Measurements from ENCODE around the gene MAML2.

MAML2 gene

GRCh38 chr11:96205460-96205809 is 137.6 kb downstream of the MAML2 start:
- Histone ChIP-seq H3K4me1 (ENCODE audit: control insufficient read depth in 2 of 2, insufficient read depth in 2 of 2, low read length in 2 of 2) (peaks cover 12 to 21% of the 10 kb centered on the region in 2 donors), H3K4me3 (ENCODE audit: low read length in 2 of 2) (no peak overlapping the region), H3K27ac (ENCODE audit: low read depth in 2 of 2, low read length in 2 of 2) (no peak overlapping the region)

GRCh38 chr11:96204721-96205459 is 138.1 kb downstream of the MAML2 start:
- Histone ChIP-seq H3K36me3 (ENCODE audit: control insufficient read depth in 2 of 2, insufficient read depth in 2 of 2, low read length in 2 of 2) (peaks cover 0 to 3% of the 10 kb centered on the region in 2 donors), H3K9me3 (ENCODE audit: control insufficient read depth in 2 of 2, low read length in 2 of 2) (no peaks in the 10 kb centered on the region), H3K4me1 (ENCODE audit: control insufficient read depth in 2 of 2, insufficient read depth in 2 of 2, low read length in 2 of 2) (peaks cover 12 to 21% of the 10 kb centered on the region in 2 donors), H3K27ac (ENCODE audit: low read depth in 2 of 2, low read length in 2 of 2) (no peak overlapping the region), H3K27me3 (ENCODE audit: control insufficient read depth in 2 of 2, insufficient read depth in 2 of 2, low read length in 2 of 2) (no peaks in the 10 kb centered on the region), H3K4me3 (ENCODE audit: low read length in 2 of 2) (no peak overlapping the region), H3K9ac (ENCODE audit: low read depth in 1 of 2, low read length in 2 of 2) (no peak overlapping the region)

More at GRCh38 chr11:96205460-96205809, 137.6 kb downstream of the MAML2 start:
- Histone ChIP-seq H3K9me3 (ENCODE audit: control insufficient read depth in 2 of 2, low read length in 2 of 2) (no peaks in the 10 kb centered on the region), H3K36me3 (ENCODE audit: control insufficient read depth in 2 of 2, insufficient read depth in 2 of 2, low read length in 2 of 2) (peaks cover 0 to 3% of the 10 kb centered on the region in 2 donors), H3K27me3 (ENCODE audit: control insufficient read depth in 2 of 2, insufficient read depth in 2 of 2, low read length in 2 of 2) (no peaks in the 10 kb centered on the region), H3K9ac (ENCODE audit: low read depth in 1 of 2, low read length in 2 of 2) (no peak overlapping the region)

GRCh38 chr11:96204366-96204659 is 138.7 kb downstream of the MAML2 start:
- Histone ChIP-seq H3K9me3 (ENCODE audit: control insufficient read depth in 2 of 2, low read length in 2 of 2) (no peaks in the 10 kb centered on the region), H3K27ac (ENCODE audit: low read depth in 2 of 2, low read length in 2 of 2) (no peak overlapping the region), H3K27me3 (ENCODE audit: control insufficient read depth in 2 of 2, insufficient read depth in 2 of 2, low read length in 2 of 2) (no peaks in the 10 kb centered on the region), H3K36me3 (ENCODE audit: control insufficient read depth in 2 of 2, insufficient read depth in 2 of 2, low read length in 2 of 2) (peaks cover 0 to 3% of the 10 kb centered on the region in 2 donors), H3K4me3 (ENCODE audit: low read length in 2 of 2) (no peak overlapping the region), H3K4me1 (ENCODE audit: control insufficient read depth in 2 of 2, insufficient read depth in 2 of 2, low read length in 2 of 2) (peaks cover 12 to 21% of the 10 kb centered on the region in 2 donors), H3K9ac (ENCODE audit: low read depth in 1 of 2, low read length in 2 of 2) (no peak overlapping the region)

GRCh38 chr11:96203567-96204365 is 139.2 kb downstream of the MAML2 start:
- peaks cover 0 to 3% of the 10 kb centered on the region in 2 donors for H3K36me3 ChIP-seq (ENCODE audit: control insufficient read depth in 2 of 2, insufficient read depth in 2 of 2, low read length in 2 of 2)
- no peaks in the 10 kb centered on the region for H3K9me3 ChIP-seq (ENCODE audit: control insufficient read depth in 2 of 2, low read length in 2 of 2)
- H3K4me1 ChIP-seq (ENCODE audit: control insufficient read depth in 2 of 2, insufficient read depth in 2 of 2, low read length in 2 of 2): peaks cover 12 to 21% of the 10 kb centered on the region in 2 donors
- no peaks in the 10 kb centered on the region for H3K27me3 ChIP-seq (ENCODE audit: control insufficient read depth in 2 of 2, insufficient read depth in 2 of 2, low read length in 2 of 2)
- no peak overlapping the region for H3K4me3 ChIP-seq (ENCODE audit: low read length in 2 of 2)
- H3K9ac ChIP-seq (ENCODE audit: low read depth in 1 of 2, low read length in 2 of 2): no peak overlapping the region
- no peak overlapping the region for H3K27ac ChIP-seq (ENCODE audit: low read depth in 2 of 2, low read length in 2 of 2)

GRCh38 chr11:96200243-96200642 is 142.8 kb downstream of the MAML2 start:
- Histone ChIP-seq H3K4me1 (ENCODE audit: control insufficient read depth in 2 of 2, insufficient read depth in 2 of 2, low read length in 2 of 2) (peaks cover 3 to 4% of the 10 kb centered on the region in 2 donors), H3K9me3 (ENCODE audit: control insufficient read depth in 2 of 2, low read length in 2 of 2) (no peaks in the 10 kb centered on the region), H3K36me3 (ENCODE audit: control insufficient read depth in 2 of 2, insufficient read depth in 2 of 2, low read length in 2 of 2) (peaks cover 0 to 5% of the 10 kb centered on the region in 2 donors), H3K27me3 (ENCODE audit: control insufficient read depth in 2 of 2, insufficient read depth in 2 of 2, low read length in 2 of 2) (no peaks in the 10 kb centered on the region), H3K27ac (ENCODE audit: low read depth in 2 of 2, low read length in 2 of 2) (peak overlapping the region in 1 of 2 donors; percentile 3), H3K4me3 (ENCODE audit: low read length in 2 of 2) (no peak overlapping the region), H3K9ac (ENCODE audit: low read depth in 1 of 2, low read length in 2 of 2) (no peak overlapping the region)

GRCh38 chr11:96199563-96200025 is 143.4 kb downstream of the MAML2 start:
- Histone ChIP-seq H3K4me1 (ENCODE audit: control insufficient read depth in 2 of 2, insufficient read depth in 2 of 2, low read length in 2 of 2) (peaks cover 2 to 3% of the 10 kb centered on the region in 2 donors), H3K27ac (ENCODE audit: low read depth in 2 of 2, low read length in 2 of 2) (no peak overlapping the region), H3K9ac (ENCODE audit: low read depth in 1 of 2, low read length in 2 of 2) (no peak overlapping the region), H3K9me3 (ENCODE audit: control insufficient read depth in 2 of 2, low read length in 2 of 2) (no peaks in the 10 kb centered on the region), H3K27me3 (ENCODE audit: control insufficient read depth in 2 of 2, insufficient read depth in 2 of 2, low read length in 2 of 2) (no peaks in the 10 kb centered on the region), H3K36me3 (ENCODE audit: control insufficient read depth in 2 of 2, insufficient read depth in 2 of 2, low read length in 2 of 2) (peaks cover 0 to 2% of the 10 kb centered on the region in 2 donors), H3K4me3 (ENCODE audit: low read length in 2 of 2) (no peak overlapping the region)

GRCh38 chr11:96197801-96198701 is 144.9 kb downstream of the MAML2 start:
- no peaks in the 10 kb centered on the region for H3K27me3 ChIP-seq (ENCODE audit: control insufficient read depth in 2 of 2, insufficient read depth in 2 of 2, low read length in 2 of 2)
- H3K4me3 ChIP-seq (ENCODE audit: low read length in 2 of 2): no peak overlapping the region
- peaks cover 2 to 3% of the 10 kb centered on the region in 2 donors for H3K4me1 ChIP-seq (ENCODE audit: control insufficient read depth in 2 of 2, insufficient read depth in 2 of 2, low read length in 2 of 2)
- H3K9me3 ChIP-seq (ENCODE audit: control insufficient read depth in 2 of 2, low read length in 2 of 2): no peaks in the 10 kb centered on the region
- H3K36me3 ChIP-seq (ENCODE audit: control insufficient read depth in 2 of 2, insufficient read depth in 2 of 2, low read length in 2 of 2): peaks cover 0 to 2% of the 10 kb centered on the region in 2 donors
- no peak overlapping the region for H3K9ac ChIP-seq (ENCODE audit: low read depth in 1 of 2, low read length in 2 of 2)
- H3K27ac ChIP-seq (ENCODE audit: low read depth in 2 of 2, low read length in 2 of 2): no peak overlapping the region

- H3K9me3 ChIP-seq (ENCODE audit: control insufficient read depth in 2 of 2, low read length in 2 of 2): no peaks in the 10 kb centered on the region
These were observed 145.9 kb downstream of the MAML2 start for GRCh38 chr11:96197103-96197502.

GRCh38 chr11:96196181-96196662 is 146.8 kb downstream of the MAML2 start:
- H3K9me3 ChIP-seq (ENCODE audit: control insufficient read depth in 2 of 2, low read length in 2 of 2): no peaks in the 10 kb centered on the region
- H3K9ac ChIP-seq (ENCODE audit: low read depth in 1 of 2, low read length in 2 of 2): no peak overlapping the region
- H3K36me3 ChIP-seq (ENCODE audit: control insufficient read depth in 2 of 2, insufficient read depth in 2 of 2, low read length in 2 of 2): peaks cover 0 to 2% of the 10 kb centered on the region in 2 donors
- H3K27me3 ChIP-seq (ENCODE audit: control insufficient read depth in 2 of 2, insufficient read depth in 2 of 2, low read length in 2 of 2): no peaks in the 10 kb centered on the region
- H3K27ac ChIP-seq (ENCODE audit: low read depth in 2 of 2, low read length in 2 of 2): no peak overlapping the region
- no peak overlapping the region for H3K4me3 ChIP-seq (ENCODE audit: low read length in 2 of 2)
- peaks cover 2 to 3% of the 10 kb centered on the region in 2 donors for H3K4me1 ChIP-seq (ENCODE audit: control insufficient read depth in 2 of 2, insufficient read depth in 2 of 2, low read length in 2 of 2)

More at GRCh38 chr11:96197103-96197502, 145.9 kb downstream of the MAML2 start:
- Histone ChIP-seq H3K27ac (ENCODE audit: low read depth in 2 of 2, low read length in 2 of 2) (no peak overlapping the region), H3K36me3 (ENCODE audit: control insufficient read depth in 2 of 2, insufficient read depth in 2 of 2, low read length in 2 of 2) (peaks cover 0 to 2% of the 10 kb centered on the region in 2 donors), H3K4me1 (ENCODE audit: control insufficient read depth in 2 of 2, insufficient read depth in 2 of 2, low read length in 2 of 2) (peaks cover 2 to 3% of the 10 kb centered on the region in 2 donors), H3K27me3 (ENCODE audit: control insufficient read depth in 2 of 2, insufficient read depth in 2 of 2, low read length in 2 of 2) (no peaks in the 10 kb centered on the region), H3K4me3 (ENCODE audit: low read length in 2 of 2) (no peak overlapping the region), H3K9ac (ENCODE audit: low read depth in 1 of 2, low read length in 2 of 2) (no peak overlapping the region)
